H1 (cell line): ENCODE results near the gene EIF2A. TPM values are rescaled to one million over a fixed set of nuclear protein-coding genes. Genes with fewer than 3 reads are reported as not detected.

Experiments used
- CTCF ChIA-PET: fragments of 300-600 bp; sonication (Branson Sonifier 250); formaldehyde crosslinking; loops from one replicate; lab custom pipeline; 2021; ENCODE audit not compliant: partially characterized antibody; lab: Charles Lee
- POLR2A ChIA-PET: fragments of 300-600 bp; sonication (Branson Sonifier 250); formaldehyde crosslinking; loops from one replicate; lab custom pipeline; 2021; ENCODE audit warnings: inconsistent platforms; ENCODE audit not compliant: partially characterized antibody; lab: Charles Lee
- DNase-seq, 2 experiments: peaks; one replicate each; pipeline versions ENCODE4 v3.0.0 to v3.0.0-alpha.2; 2010 to 2022; ENCODE audit warnings: low spot score in 2 of 2, low read depth in 1 of 2, mixed read lengths in 1 of 2
- FAIRE-seq: peaks from 2 replicates; lab custom pipeline; 2011; peaks lifted over from hg19 to GRCh38; lab: Jason Lieb, UNC
- H2AFZ ChIP-seq: 2 replicates; pipeline ENCODE4 v1.8.1; 2012; ENCODE audit warnings: low read length, inconsistent platforms
- H2AK5ac ChIP-seq: 2 replicates; pipeline ENCODE4 v1.6.1; 2013; ENCODE audit warnings: low read depth, low read length
- H2BK120ac ChIP-seq: replicated peaks from 2 replicates; pipeline ENCODE3; 2013; ENCODE audit warnings: low read depth, low read length, inconsistent platforms
- H2BK12ac ChIP-seq: 2 replicates; pipeline ENCODE4 v1.6.1; 2013; ENCODE audit warnings: low read depth, low read length
- H2BK15ac ChIP-seq: 2 replicates; pipeline ENCODE4 v1.6.1; 2013; ENCODE audit warnings: low read length
- H2BK20ac ChIP-seq: 2 replicates; pipeline ENCODE4 v1.6.1; 2013; ENCODE audit warnings: low read length
- H2BK5ac ChIP-seq: 2 replicates; pipeline ENCODE4 v1.6.1; 2013; ENCODE audit warnings: low read depth, low read length
- H3K14ac ChIP-seq: 2 replicates; pipeline ENCODE4 v1.6.1; 2013; ENCODE audit warnings: inconsistent platforms; ENCODE audit not compliant: insufficient read length
- H3K18ac ChIP-seq: 2 replicates; pipeline ENCODE4 v1.6.1; 2013; ENCODE audit warnings: low read length; ENCODE audit errors: extremely low read depth
- H3K23ac ChIP-seq: 2 replicates; pipeline ENCODE4 v1.6.1; 2013; ENCODE audit warnings: inconsistent platforms; ENCODE audit not compliant: insufficient read length
- H3K23me2 ChIP-seq: 2 replicates; pipeline ENCODE4 v1.6.1; 2013; ENCODE audit warnings: low read depth, low read length
- H3K27ac ChIP-seq: 2 replicates; pipeline ENCODE4 v1.6.1; 2011; ENCODE audit warnings: low read depth, low read length, inconsistent platforms
- H3K27me3 ChIP-seq, 4 experiments: replicated peaks in 1 of 4; 1 replicate in 1 of 4; 2 replicates in 3 of 4; pipeline versions ENCODE4 v1.6.1 to v1.8.1; 2011 to 2013; ENCODE audit warnings: low read length in 3 of 4, mild to moderate bottlenecking in 3 of 4, inconsistent platforms in 2 of 4, mixed read lengths in 2 of 4, moderate library complexity in 1 of 4; ENCODE audit not compliant: control insufficient read depth in 3 of 4, insufficient read depth in 3 of 4; ENCODE audit errors: extremely low read depth in 1 of 4
- H3K36me3 ChIP-seq, 4 experiments: 2 replicates each; pipeline versions ENCODE4 v1.6.1 to v1.8.1; 2011 to 2013; ENCODE audit warnings: mild to moderate bottlenecking in 4 of 4, low read length in 3 of 4, moderate library complexity in 2 of 4, control low read depth in 1 of 4, inconsistent platforms in 1 of 4; ENCODE audit not compliant: insufficient read depth in 4 of 4, control insufficient read depth in 2 of 4
- H3K4ac ChIP-seq: replicated peaks from 2 replicates; pipeline ENCODE3; 2013; ENCODE audit warnings: low read length, low read depth, mixed read lengths, inconsistent platforms; ENCODE audit not compliant: insufficient read length
- H3K4me1 ChIP-seq, 4 experiments: replicated peaks in 1 of 4; 1 replicate in 1 of 4; 2 replicates in 3 of 4; pipeline versions ENCODE4 v1.6.1 to v1.8.1; 2011 to 2013; ENCODE audit warnings: low read length in 3 of 4, inconsistent platforms in 2 of 4, mixed read lengths in 1 of 4; ENCODE audit not compliant: insufficient read depth in 4 of 4, control insufficient read depth in 3 of 4
- H3K4me2 ChIP-seq, 2 experiments: 2 replicates each; pipeline versions ENCODE4 v1.6.1 to v1.8.1; 2011 to 2013; ENCODE audit warnings: low read depth in 2 of 2, low read length in 2 of 2, control low read depth in 1 of 2, inconsistent platforms in 1 of 2, mild to moderate bottlenecking in 1 of 2; ENCODE audit not compliant: insufficient read depth in 1 of 2
- H3K4me3 ChIP-seq, 4 experiments: fragments of 200-600, 300-600 bp in 1 of 4; sonication (generic), shearing (Covaris generic), sonication (Bioruptor Twin) in 1 of 4; 2 replicates each; pipeline versions ENCODE4 v1.5.1 to v1.8.1; 2011 to 2016; ENCODE audit warnings: low read length in 4 of 4, low read depth in 3 of 4, control low read depth in 2 of 4, inconsistent platforms in 2 of 4, mild to moderate bottlenecking in 2 of 4, mixed read lengths in 1 of 4, moderate library complexity in 1 of 4; ENCODE audit not compliant: insufficient read depth in 2 of 4; ENCODE audit errors: extremely low read depth in 1 of 4
- H3K56ac ChIP-seq: replicated peaks from 2 replicates; pipeline ENCODE3; 2013; ENCODE audit warnings: low read depth, mild to moderate bottlenecking, mixed read lengths, low read length, inconsistent platforms; ENCODE audit not compliant: insufficient read length
- H3K79me1 ChIP-seq: 2 replicates; pipeline ENCODE4 v1.6.1; 2013; ENCODE audit warnings: low read depth, low read length, control low read depth
- H3K79me2 ChIP-seq, 2 experiments: 2 replicates each; pipeline versions ENCODE4 v1.6.1 to v1.8.1; 2012 to 2013; ENCODE audit warnings: low read length in 2 of 2, mild to moderate bottlenecking in 2 of 2, inconsistent platforms in 1 of 2; ENCODE audit not compliant: insufficient read depth in 2 of 2, control insufficient read depth in 1 of 2
- H3K9ac ChIP-seq, 4 experiments: replicated peaks in 1 of 4; 1 replicate in 1 of 4; 2 replicates in 3 of 4; pipeline versions ENCODE4 v1.6.1 to v1.8.1; 2011 to 2013; ENCODE audit warnings: low read depth in 3 of 4, low read length in 3 of 4, control low read depth in 2 of 4, mild to moderate bottlenecking in 2 of 4, moderate library complexity in 2 of 4, inconsistent platforms in 1 of 4; ENCODE audit errors: extremely low read depth in 1 of 4
- H3K9me3 ChIP-seq, 2 experiments: 2 replicates each; pipeline versions ENCODE4 v1.6.1 to v1.8.1; 2012 to 2013; ENCODE audit warnings: mild to moderate bottlenecking in 2 of 2, moderate library complexity in 2 of 2, control low read depth in 1 of 2, inconsistent platforms in 1 of 2, low read depth in 1 of 2, low read length in 1 of 2, mixed read lengths in 1 of 2; ENCODE audit not compliant: insufficient read depth in 2 of 2
- H4K20me1 ChIP-seq, 2 experiments: replicated peaks in 1 of 2; 2 replicates each; pipeline versions ENCODE3 to v1.8.1; 2011 to 2013; ENCODE audit warnings: inconsistent platforms in 2 of 2, low read length in 2 of 2, mild to moderate bottlenecking in 1 of 2; ENCODE audit not compliant: insufficient read depth in 2 of 2, control insufficient read depth in 1 of 2
- H4K5ac ChIP-seq: 2 replicates; pipeline ENCODE4 v1.6.1; 2013; ENCODE audit warnings: low read length, low read depth, mixed read lengths, inconsistent platforms; ENCODE audit not compliant: insufficient read length
- H4K8ac ChIP-seq: 2 replicates; pipeline ENCODE4 v1.8.0; 2013; ENCODE audit warnings: mild to moderate bottlenecking, moderate library complexity, low read length, inconsistent platforms; ENCODE audit not compliant: insufficient read depth; ENCODE audit errors: extremely low read depth
- H4K91ac ChIP-seq: replicated peaks from 2 replicates; pipeline ENCODE3; 2013; ENCODE audit warnings: low read length, mixed read lengths, inconsistent platforms; ENCODE audit not compliant: insufficient read length
- BRCA1 ChIP-seq: IDR thresholded peaks from 2 replicates; pipeline ENCODE4 v1.6.1; 2012; ENCODE audit warnings: low read depth, low read length, improper control_type of control experiment
- SAP30 ChIP-seq: fragments of 300-600 bp; sonication (generic); IDR thresholded peaks from 2 replicates; pipeline ENCODE4 v1.7.1; 2012; ENCODE audit warnings: low read length, moderate library complexity, mild to moderate bottlenecking, inconsistent platforms; ENCODE audit not compliant: insufficient read depth, insufficient replicate concordance
- SIN3A ChIP-seq, 2 experiments: IDR thresholded peaks in 1 of 2; conservative IDR thresholded peaks in 1 of 2; 2 replicates each; pipeline ENCODE4 v1.6.1; 2011 to 2012; ENCODE audit warnings: low read length in 2 of 2, improper control_type of control experiment in 1 of 2, low read depth in 1 of 2, mild to moderate bottlenecking in 1 of 2
- SP2 ChIP-seq: IDR thresholded peaks from 2 replicates; pipeline ENCODE4 v1.6.1; 2012; ENCODE audit warnings: mild to moderate bottlenecking, low read length, inconsistent platforms
- WGBS, 2 experiments: shearing (Covaris generic) in 1 of 2; methylation state at CpG; one replicate each; pipeline versions ENCODE4 v1.1.6 to v1.1.7; 2013 to 2015; ENCODE audit warnings: low lambda C conversion rate in 2 of 2, mixed read lengths in 2 of 2, inconsistent platforms in 1 of 2, low coverage in 1 of 2, missing lambda C conversion rate in 1 of 2; ENCODE audit not compliant: insufficient replicate concordance in 2 of 2, insufficient coverage in 1 of 2, insufficient read length in 1 of 2; ENCODE audit errors: extremely low coverage in 1 of 2, missing lambda C conversion rate in 1 of 2; 5-methylcytosine and 5-hydroxymethylcytosine counted together
- polyA plus RNA-seq, 7 experiments: library from polyadenylated mRNA; depleted of rRNA in 3 of 7; stranded (reverse) in 5 of 7; unstranded in 2 of 7; fragments of >200 nt in 5 of 7; fragments of 200-250 nt in 2 of 7; gene quantifications; 1 replicate in 5 of 7; 2 replicates in 1 of 7; 4 replicates in 1 of 7; pipeline versions ENCODE4 v1.2.1 to v1.2.3, GENCODE V29; 2011 to 2013; ENCODE audit warnings: missing spikeins in 2 of 7, mixed read lengths in 2 of 7
- total RNA-seq: library from RNA; stranded (reverse); fragmentation: NEBNext Ultra II Directional; extraction: Animal tissue kit (Norgen Biotek cat#: 25700); gene quantifications from 2 replicates; pipeline ENCODE4 v1.2.1, GENCODE V29; 2021

The EIF2A gene
- total and polyA plus RNA-seq, 2 of the 8 experiments (the other 6 are each of a cell fraction or from before 2014, with no cell fraction given) = 59.3 to 91.6 TPM

GRCh38 chr3:150520408-150520807 is 26.2 kb upstream of the EIF2A start:
- H2BK120ac ChIP-seq = no peak overlapping the region
- no peak overlapping the region for H3K4me2 ChIP-seq
- no peak overlapping the region for H3K18ac ChIP-seq
- H3K23me2 ChIP-seq = no peaks in the 10 kb centered on the region
- no peak overlapping the region for H4K8ac ChIP-seq
- TF ChIP-seq BRCA1 = no peak
- no peak for TF ChIP-seq SP2
- TF ChIP-seq SIN3A (conservative IDR thresholded peaks at IDR 0.05 in 1 of 2, IDR thresholded peaks at IDR 0.05 in 1 of 2; ENCODE audit: low read depth in 1 of 2, low read length in 2 of 2) = no peak
- TF ChIP-seq SAP30 = no peak
- H3K14ac ChIP-seq = no peak overlapping the region
- H3K23ac ChIP-seq = no peak overlapping the region
- H3K9ac ChIP-seq = no peak overlapping the region
- H2AFZ ChIP-seq = no peak overlapping the region
- ChIA-PET CTCF (interaction anchor here (0.9 to 1.5 kb wide), 4 partner anchors 17 to 279 kb away, joined by 3 to 4 read pairs (median 3); no protein-coding TSS in a partner anchor), POLR2A (interaction anchor here (1.1 to 1.4 kb wide), 2 partner anchors 26 to 82 kb away, joined by 3 to 5 read pairs; partner anchors contain the start of genes EIF2A, SELENOT and SERP1)
- H3K9me3 ChIP-seq = peaks cover 0 to 11% of the 10 kb centered on the region in 2 experiments; a peak in 2 of 4 replicates
- no peak overlapping the region for H4K91ac ChIP-seq
- no peak overlapping the region for H4K5ac ChIP-seq
- no peak overlapping the region for H2AK5ac ChIP-seq
- no peak overlapping the region for H3K4me3 ChIP-seq
- no peaks in the 10 kb centered on the region for H3K36me3 ChIP-seq
- no peak overlapping the region for H2BK15ac ChIP-seq
- H3K27me3 ChIP-seq = no peaks in the 10 kb centered on the region
- WGBS, 2 experiments = 92% methylated on average over 23 of the region's 24 CpGs; no CpG with 5 or more reads in 1 of the 2 experiments
- no peaks in the 10 kb centered on the region for H3K4me1 ChIP-seq
- DNase-seq (no peak), FAIRE-seq (no peak)
- H3K56ac ChIP-seq = no peak overlapping the region
- H3K79me1 ChIP-seq = no peaks in the 10 kb centered on the region
- H4K20me1 ChIP-seq = no peaks in the 10 kb centered on the region
- H2BK12ac ChIP-seq = no peak overlapping the region; the same call in 1 of the 2 replicates
- no peak overlapping the region for H3K4ac ChIP-seq
- no peak overlapping the region for H2BK5ac ChIP-seq
- H3K79me2 ChIP-seq = no peaks in the 10 kb centered on the region
- H2BK20ac ChIP-seq = no peak overlapping the region
- no peak overlapping the region for H3K27ac ChIP-seq
